Hematopoietic multipotent progenitor cell (in vitro differentiated cells): Measurements from ENCODE around the gene FUBP1. TPM values are rescaled to one million over a fixed set of nuclear protein-coding genes. Genes with fewer than 3 reads are reported as not detected.
A peak's percentile ranks its signal among the peaks of the same experiment; 100 is the strongest.
"Not testable (repeated sequence)": the region's sequence is repeated elsewhere in the genome, so short reads cannot be mapped to it uniquely, and the experiment has no call there.

ENCODE experiments used
- DNase-seq, 3 donors: peaks; one replicate each; pipeline ENCODE4 v3.0.0-alpha.2; 2011 to 2015; ENCODE audit warnings: low read depth in 2 of 3, low spot score in 2 of 3
- total RNA-seq: library from RNA; depleted of rRNA; stranded (reverse); fragments of >200 nt; gene quantifications from one replicate; pipeline ENCODE4 v1.2.3, GENCODE V29; 2012

FUBP1 gene
- total RNA-seq, 1 donor = 130 TPM

DNA sequence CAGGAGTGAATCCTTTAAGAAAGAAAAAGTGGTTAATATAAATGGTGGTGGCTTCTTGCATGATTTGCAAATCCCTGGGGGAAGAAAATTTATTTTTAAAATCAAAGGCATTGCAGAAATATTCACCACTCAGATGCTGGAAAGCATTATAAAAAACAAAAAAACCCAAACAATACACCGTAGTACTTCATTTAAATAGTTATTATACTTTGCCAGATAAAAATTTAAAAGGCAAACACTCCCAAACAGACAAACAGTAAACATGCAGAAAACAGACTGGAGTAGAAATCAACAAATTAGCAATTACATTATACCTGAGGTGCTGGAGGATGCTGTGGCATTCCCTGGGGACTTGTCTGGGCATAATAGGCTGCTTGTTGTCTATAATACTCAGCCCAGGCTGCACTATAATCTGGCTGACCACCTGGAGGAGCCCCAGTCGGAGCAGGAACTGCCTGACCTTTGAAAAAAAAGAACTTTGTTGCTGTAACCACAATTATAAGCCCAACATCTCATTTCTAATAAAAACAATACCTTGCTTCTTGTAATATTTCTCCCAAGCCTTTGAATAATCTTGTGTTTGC, 29.9 kb downstream of the FUBP1 start:
- peak in 2 of 3 donors; percentile 29 to 32 for DNase-seq

DNA sequence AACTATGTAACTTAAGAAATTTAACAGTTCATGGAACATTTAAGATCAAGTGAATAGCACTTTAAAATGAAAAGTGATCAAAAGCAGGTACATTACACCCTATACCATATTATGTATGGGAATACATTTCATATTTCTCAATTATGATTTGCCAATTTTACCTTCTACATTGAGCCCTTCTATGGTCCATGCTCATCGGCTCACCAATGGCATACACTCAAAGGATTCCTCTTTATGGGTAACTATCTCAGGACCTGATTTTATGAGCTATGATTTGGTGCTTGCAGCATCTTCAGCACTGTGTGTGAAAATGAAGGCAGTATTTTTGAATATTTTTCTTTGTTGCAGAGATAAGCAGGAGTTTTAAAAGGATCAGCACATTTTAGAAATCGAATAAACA, 33.5 kb downstream of the FUBP1 start:
- no peak for DNase-seq

GRCh38 chr1:77942400-77943140, 36.3 kb downstream of the FUBP1 start:
- no peak for DNase-seq

- DNase-seq = no peak
These were observed 37.8 kb downstream of the FUBP1 start for GRCh38 chr1:77940921-77941570.

DNA sequence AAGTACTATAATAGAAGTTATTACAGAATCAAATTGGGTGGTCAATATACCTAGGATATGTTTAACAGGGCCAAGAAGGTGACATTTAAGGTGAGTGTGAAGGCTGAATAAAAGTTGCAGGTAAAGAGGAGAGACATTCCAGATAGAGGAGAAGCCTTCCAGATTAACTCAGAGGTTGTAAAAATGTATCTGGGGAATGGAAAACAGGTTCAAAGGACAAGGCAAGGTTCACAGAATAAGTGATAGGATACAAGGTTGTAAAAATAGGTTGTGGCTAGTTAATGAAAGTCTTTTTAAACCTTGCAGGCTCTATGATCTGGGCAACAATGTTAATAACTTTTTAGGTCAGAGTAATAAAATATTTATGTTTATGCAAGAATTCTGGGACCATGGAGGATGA, 40.2 kb downstream of the FUBP1 start:
- DNase-seq = no peak

DNA sequence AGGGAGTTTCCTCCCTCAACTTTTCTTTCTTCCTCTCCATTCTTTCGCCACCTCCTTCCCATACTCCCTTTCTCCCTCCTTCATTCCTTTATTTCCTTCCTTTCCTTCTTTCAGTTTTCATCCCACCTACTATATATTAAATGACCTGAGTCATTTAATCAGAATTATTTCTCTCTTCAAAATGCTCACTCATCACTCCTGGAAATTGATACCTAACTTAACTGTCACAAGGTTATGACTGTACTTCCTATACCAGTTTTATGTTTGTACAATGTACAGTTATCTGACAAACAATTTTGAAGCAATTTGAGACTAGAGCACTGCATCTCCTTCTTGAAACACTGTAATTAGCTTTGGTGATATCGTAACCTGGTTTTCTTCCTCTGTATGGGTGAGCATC, 49.1 kb downstream of the FUBP1 start:
- no peak for DNase-seq

DNA sequence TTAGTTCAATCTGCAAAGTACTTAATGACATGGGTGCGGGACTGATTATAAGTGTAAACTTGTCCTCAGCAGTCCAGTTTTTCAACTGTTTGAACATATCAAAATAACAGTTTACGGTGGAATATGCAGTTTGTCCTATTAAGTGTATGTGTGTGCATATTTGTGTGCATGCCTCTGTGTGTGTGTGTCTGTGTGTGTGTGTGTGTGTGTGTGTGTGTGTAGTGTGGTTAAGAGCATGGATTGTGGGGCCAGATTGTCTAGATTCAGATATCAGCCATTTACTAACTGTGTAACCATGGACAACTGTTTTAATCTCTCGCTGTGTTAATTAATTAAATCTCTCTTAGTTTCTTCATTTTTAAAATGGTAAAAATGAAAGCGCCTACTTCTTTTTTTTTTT, 51.5 kb downstream of the FUBP1 start:
- DNase-seq = no peak

DNA sequence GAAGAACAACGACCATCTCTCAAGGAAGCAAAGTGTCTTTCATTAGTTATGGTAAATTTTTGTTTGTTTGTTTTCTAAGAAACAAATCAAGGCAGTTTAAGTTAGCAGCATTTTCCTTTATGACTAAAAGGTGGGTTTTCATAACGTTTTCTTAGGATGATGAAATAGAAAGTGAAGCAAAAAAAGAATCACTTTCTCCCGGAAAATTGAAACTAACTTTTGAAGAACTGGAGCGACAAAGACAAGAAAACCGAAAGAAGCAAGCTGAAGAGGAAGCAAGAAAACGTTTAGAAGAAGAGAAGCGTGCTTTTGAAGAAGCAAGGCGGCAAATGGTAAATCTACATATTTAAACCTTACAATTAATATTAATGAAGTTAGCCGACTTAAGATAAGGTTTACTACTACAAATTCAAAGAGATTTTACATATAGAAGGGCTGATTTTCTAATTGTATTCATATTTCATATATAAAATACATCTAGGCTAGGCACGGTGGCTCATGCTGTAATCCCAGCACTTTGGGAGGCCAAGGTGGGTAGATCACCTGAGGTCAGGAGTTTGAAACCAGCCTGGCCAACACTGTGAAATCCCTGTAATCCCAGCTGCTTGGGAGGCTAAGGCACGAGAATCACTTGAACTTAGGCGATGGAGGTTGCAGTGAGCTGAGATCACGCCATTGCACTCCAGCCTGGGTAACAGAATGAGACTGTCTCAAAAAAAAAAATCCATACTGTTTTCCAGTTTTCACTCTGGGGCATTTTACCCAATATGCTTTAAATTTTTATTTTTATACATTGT, 52.1 kb downstream of the FUBP1 start:
- no peak for DNase-seq

- DNase-seq = no peak
These were observed 52.9 kb downstream of the FUBP1 start for GRCh38 chr1:77925956-77926355.

- DNase-seq = no peak
These were observed 53.4 kb downstream of the FUBP1 start for GRCh38 chr1:77925518-77925917.

- DNase-seq = not testable (repeated sequence)
These were observed 60.0 kb downstream of the FUBP1 start for GRCh38 chr1:77918918-77919317.

- no peak for DNase-seq
These were observed 68.8 kb downstream of the FUBP1 start for GRCh38 chr1:77910116-77910515.

DNA sequence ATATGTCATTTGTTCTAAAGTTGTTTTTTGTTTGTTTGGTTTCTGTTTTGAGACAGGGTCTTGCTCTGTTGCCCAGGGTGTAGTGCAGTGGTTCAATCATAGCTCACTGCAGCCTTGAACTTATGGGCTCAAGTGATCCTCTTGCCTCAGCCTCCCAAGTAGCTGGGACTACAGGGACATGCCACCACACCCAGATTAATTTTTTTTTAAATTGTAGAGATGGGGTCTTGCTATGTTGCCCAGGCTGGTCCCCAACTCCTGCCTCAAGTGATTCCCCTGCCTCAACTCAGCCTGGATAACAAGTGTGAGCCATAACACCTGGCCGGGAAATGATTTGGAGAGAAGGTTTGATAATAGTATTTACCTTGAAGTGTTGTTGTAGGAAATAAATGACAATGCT, 72.2 kb downstream of the FUBP1 start:
- DNase-seq = no peak

DNA sequence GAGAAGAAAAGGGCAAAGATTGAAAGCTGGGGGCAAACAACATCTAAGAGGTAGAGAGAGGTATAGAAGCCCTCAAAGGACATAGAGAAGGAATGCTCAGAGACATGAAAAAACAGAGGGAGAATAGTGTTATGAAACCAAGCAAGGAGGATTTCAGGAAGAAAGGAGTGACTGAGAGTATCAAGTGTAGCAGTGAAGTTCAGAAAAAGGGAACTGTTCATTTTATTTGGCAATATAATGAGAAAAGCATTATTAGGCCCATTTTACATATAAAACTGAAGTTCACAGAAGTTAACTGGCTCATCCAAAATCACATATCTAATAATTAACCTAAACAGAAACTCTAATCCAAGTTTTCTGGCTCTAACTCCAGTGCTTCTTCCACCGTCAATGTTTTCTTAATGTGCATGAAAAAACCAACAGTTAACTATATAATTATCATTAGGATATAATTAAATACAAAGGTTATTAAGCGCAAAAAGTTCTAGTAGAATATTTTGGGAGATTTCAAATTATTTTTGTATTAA, 72.8 kb downstream of the FUBP1 start:
- DNase-seq = no peak

DNA sequence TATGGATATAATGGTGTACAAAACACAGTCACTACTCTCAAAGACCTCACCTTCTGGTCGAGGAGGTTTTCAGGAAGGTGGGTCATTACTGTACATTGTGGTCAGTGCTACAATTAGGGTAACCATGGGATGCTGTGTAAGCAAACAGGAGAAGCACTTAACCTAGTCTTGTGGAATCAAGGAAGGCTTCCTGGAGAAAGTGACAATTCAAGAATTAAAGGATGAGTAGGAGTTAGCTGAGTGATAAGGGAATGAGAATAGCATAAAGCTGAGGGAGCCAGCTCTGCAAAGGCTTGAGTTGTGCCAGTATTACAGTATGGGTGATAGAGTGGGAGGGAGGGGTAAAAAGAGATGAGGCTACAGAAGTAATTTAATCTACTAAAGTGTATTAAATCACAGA, 73.3 kb downstream of the FUBP1 start:
- DNase-seq = no peak

DNA sequence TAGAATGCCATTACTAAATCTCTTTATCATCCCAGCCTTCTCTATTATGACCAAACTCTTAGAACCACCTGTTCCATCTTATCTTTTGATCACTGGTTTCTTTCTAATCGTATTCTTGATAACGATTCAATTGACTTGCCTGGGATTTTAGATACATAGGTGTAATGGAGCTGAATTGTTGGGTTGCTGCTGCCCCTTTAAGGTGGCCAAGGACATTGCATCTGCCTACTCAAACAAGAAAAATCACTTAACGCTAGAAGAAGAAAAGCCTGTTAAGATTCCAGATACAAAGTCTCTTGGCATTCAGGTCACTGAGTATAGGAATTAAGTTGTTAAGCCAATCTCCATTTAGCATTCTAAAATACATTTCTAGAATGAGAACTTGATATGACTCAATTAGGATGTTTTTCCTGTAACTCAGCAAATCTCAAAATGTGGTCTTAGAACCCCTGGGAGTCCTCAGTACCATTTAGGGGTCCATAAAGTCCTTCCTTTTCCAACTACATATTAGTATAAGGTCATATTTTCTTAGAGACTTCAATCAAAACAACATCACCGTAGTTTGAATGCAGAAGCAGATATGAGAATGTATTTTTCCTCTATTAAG, 78.1 kb downstream of the FUBP1 start:
- DNase-seq = peak in 2 of 3 donors; percentile 36 to 59

DNA sequence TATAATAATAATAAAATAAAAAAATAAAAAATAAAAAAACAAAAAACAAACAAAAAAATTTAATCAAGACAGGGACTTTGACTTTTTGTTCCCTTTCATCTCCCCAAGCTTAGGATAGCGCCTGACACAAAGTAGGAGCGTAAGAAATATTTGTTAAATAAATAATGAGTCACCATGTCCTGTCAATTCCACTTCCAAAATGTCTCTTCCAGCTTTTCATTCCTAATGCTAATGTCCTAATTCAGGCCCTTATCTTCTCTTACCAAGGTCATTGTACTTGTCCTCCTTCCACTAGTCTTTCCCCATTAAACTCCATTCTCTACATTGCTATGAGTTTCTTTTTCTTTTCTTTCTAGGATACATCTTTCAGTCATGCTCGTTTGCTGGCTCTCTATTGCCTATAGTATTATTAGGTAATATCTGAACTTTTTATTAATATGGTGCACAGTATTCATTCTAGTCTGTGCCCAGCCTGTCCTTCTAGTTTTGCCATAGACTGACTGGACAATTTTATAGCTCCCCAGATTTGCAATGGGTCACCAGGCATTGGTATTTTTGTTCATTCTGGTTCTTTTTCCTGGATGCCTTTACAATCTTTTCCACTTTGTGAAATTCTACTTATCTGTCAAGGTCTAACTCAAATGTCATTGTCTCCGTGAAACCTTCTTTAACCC, 79.1 kb downstream of the FUBP1 start:
- DNase-seq = no peak
